Nephron (organoid): ENCODE measurements around the gene REPS2.

Experiments used
- H3K27ac Mint-ChIP-seq, 3 experiments: 2 replicates each; pipeline ENCODE4 v1.8.0; 2020; ENCODE audit warnings: mixed read lengths in 3 of 3, mild to moderate bottlenecking in 2 of 3, moderate library complexity in 1 of 3
- H3K27me3 Mint-ChIP-seq: 2 replicates; pipeline ENCODE4 v1.8.0; 2021; ENCODE audit warnings: low read depth, mild to moderate bottlenecking, moderate library complexity, mixed read lengths
- H3K36me3 Mint-ChIP-seq: 2 replicates; pipeline ENCODE4 v1.8.0; 2020; ENCODE audit warnings: low read depth, mixed read lengths
- H3K4me1 Mint-ChIP-seq: 2 replicates; pipeline ENCODE4 v1.8.0; 2020; ENCODE audit warnings: mixed read lengths
- H3K4me3 Mint-ChIP-seq, 3 experiments: 2 replicates each; pipeline ENCODE4 v1.8.0; 2020; ENCODE audit warnings: mild to moderate bottlenecking in 3 of 3, mixed read lengths in 3 of 3, moderate library complexity in 2 of 3
- H3K9me3 Mint-ChIP-seq: 2 replicates; pipeline ENCODE4 v1.8.0; 2020; ENCODE audit warnings: mixed read lengths
- CTCF ChIP-seq, 3 experiments: fragments of 200-600 bp; sonication (generic); IDR thresholded peaks; one replicate each; pipeline ENCODE4 v1.5.0; 2021; ENCODE audit warnings: antibody characterized with exemption in 3 of 3; ENCODE audit not compliant: unreplicated experiment in 3 of 3

Gene REPS2

DNA sequence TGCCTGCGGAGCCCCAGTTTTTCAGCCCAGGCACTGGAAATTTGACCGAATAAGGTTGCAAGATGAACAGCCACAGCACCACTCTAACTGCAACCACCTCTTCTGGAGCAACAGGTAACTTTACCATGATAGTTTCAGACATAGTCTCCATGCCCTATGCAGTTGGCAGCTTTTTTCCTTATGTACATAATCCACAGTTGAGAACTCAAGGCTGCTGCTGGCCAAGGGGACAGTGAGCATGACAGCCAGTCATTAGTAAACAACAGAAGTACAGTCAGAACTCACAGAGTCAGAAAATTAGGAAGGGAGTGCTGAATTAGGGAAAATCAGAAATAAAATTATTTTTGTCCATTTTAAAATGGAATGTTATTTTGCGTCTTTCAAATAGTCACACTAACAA is 235.9 kb downstream of the REPS2 start:
- Mint-ChIP-seq H3K9me3 (no peaks in the 10 kb centered on the region), H3K27ac (no peak overlapping the region), H3K27me3 (peaks cover 11% of the 10 kb centered on the region), H3K4me1 (peaks cover 24% of the 10 kb centered on the region), H3K36me3 (no peaks in the 10 kb centered on the region), H3K4me3 (no peak overlapping the region)
- TF ChIP-seq CTCF (IDR thresholded peaks at IDR 0.05; ENCODE audit: unreplicated experiment in 3 of 3), result no peak

DNA sequence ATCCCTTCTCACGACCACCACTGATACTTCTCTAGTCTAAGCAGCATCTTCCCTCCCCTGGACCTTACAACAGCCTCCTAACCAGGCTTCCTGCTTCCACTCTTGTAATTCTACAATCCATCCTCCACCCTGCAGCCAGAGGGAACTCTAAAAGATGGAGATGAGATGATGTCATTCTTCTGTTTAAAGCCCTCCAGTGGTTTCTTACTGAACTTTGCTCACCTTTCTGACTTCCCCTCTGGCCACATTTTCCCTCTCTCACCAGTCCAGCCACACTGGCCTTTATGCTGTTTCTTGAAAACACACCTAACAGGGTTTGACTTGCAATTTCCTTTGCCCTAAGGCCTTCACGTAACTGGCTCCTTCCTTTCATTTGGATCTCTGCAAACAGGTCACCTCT is 237.1 kb downstream of the REPS2 start:
- H3K36me3 Mint-ChIP-seq, result no peaks in the 10 kb centered on the region
- no peaks in the 10 kb centered on the region for H3K9me3 Mint-ChIP-seq
- TF ChIP-seq CTCF (IDR thresholded peaks at IDR 0.05; ENCODE audit: unreplicated experiment in 3 of 3), result no peak
- H3K4me1 Mint-ChIP-seq, result peaks cover 25% of the 10 kb centered on the region
- no peak overlapping the region for H3K27ac Mint-ChIP-seq
- H3K4me3 Mint-ChIP-seq, result no peak overlapping the region
- peaks cover 11% of the 10 kb centered on the region for H3K27me3 Mint-ChIP-seq

GRCh38 chrX:17185431-17185830 is 239.0 kb downstream of the REPS2 start:
- Mint-ChIP-seq H3K4me1 (peaks cover 25% of the 10 kb centered on the region), H3K9me3 (no peaks in the 10 kb centered on the region), H3K27ac (peak overlapping the region; percentile 17 to 40 (median 35)), H3K4me3 (no peak overlapping the region), H3K36me3 (no peaks in the 10 kb centered on the region), H3K27me3 (peaks cover 15% of the 10 kb centered on the region)
- TF ChIP-seq CTCF (IDR thresholded peaks at IDR 0.05; ENCODE audit: unreplicated experiment in 3 of 3), result no peak

DNA sequence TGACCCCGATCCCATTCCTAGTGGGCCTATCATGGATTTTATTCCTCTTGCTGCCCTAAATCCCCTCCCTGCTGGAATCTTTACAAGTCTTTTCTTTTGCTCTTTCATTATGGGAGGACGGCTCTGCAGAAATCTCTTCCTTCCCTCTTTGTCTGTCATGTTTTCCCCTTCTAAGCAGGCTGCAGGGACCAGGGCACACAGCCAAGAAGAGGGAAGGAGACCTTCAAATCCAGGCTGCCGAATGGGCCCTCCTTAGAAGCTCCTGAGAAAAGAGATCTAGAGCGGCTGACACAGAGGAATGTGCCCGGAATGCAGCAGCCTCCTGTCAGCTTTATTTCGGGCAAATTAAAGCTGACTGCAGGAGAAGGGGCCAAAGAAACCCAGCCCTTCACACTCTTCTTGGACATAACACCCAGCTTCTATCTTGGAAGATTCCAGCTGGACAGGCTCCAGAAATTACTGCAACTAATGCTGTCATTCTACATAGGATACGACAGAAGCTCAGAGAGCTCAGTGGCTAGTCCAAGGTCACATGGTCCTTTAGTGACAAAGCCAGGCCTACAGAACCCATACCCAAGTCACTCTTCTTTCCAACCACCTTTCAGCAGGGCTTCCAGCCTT is 240.8 kb downstream of the REPS2 start:
- H3K27me3 Mint-ChIP-seq, result peaks cover 9% of the 10 kb centered on the region
- H3K4me1 Mint-ChIP-seq, result peaks cover 25% of the 10 kb centered on the region
- H3K4me3 Mint-ChIP-seq, result peak overlapping the region in 1 of 3 experiments; percentile 15
- no peaks in the 10 kb centered on the region for H3K9me3 Mint-ChIP-seq
- H3K36me3 Mint-ChIP-seq, result no peaks in the 10 kb centered on the region
- H3K27ac Mint-ChIP-seq, result peak overlapping the region; percentile 39 to 69 (median 44)
- TF ChIP-seq CTCF (IDR thresholded peaks at IDR 0.05; ENCODE audit: unreplicated experiment in 3 of 3), result no peak

DNA sequence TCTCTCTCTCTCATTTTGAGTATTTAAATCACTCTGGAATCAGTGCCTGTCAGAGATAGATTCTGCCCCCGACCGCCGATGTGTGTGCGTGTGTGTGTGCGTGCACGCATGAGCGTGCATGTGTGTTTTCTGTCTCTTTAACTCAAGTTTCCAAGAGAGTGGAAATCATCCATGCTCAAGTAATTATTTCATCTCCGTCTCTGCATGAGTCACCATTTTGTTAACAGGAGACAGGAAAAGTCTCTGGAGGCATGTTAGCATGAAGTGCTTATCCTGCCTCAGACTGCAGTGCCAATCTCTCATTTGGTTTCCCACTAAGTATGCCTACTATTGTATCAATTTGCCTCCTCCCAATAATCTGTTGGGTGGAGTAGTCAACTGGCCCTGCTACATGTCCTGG is 245.6 kb downstream of the REPS2 start:
- TF ChIP-seq CTCF (IDR thresholded peaks at IDR 0.05; ENCODE audit: unreplicated experiment in 3 of 3), result no peak
- H3K27ac Mint-ChIP-seq, result no peak overlapping the region

More for the DNA sequence above, 245.6 kb downstream of the REPS2 start:
- H3K9me3 Mint-ChIP-seq, result no peaks in the 10 kb centered on the region
- peaks cover 4% of the 10 kb centered on the region for H3K27me3 Mint-ChIP-seq
- H3K4me1 Mint-ChIP-seq, result peaks cover 4% of the 10 kb centered on the region
- H3K4me3 Mint-ChIP-seq, result no peak overlapping the region
- no peaks in the 10 kb centered on the region for H3K36me3 Mint-ChIP-seq
